Measurements from ENCODE around the gene ERICH6.

Gene ERICH6

GRCh38 chr3:150703756-150704344 is at the start of gene ERICH6:
ERICH6 (minus strand) TSS chr3:150703920; CDS start chr3:150703898, 22 bp downstream.
- peak; percentile 79 to 80 for DNase-seq (ENCODE audit: low read depth in 2 of 2)

GRCh38 chr3:150751781-150752263 is 48.1 kb upstream of the ERICH6 start:
- no peak for DNase-seq (ENCODE audit: low read depth in 2 of 2)

- DNase-seq (ENCODE audit: low read depth in 2 of 2): no peak
Measured at GRCh38 chr3:150749255-150749654, 45.5 kb upstream of the ERICH6 start.

- DNase-seq (ENCODE audit: low read depth in 2 of 2): no peak
Measured at GRCh38 chr3:150748684-150749047, 44.9 kb upstream of the ERICH6 start.

GRCh38 chr3:150747886-150748683 is 44.4 kb upstream of the ERICH6 start:
- DNase-seq (ENCODE audit: low read depth in 2 of 2): no peak

- no peak for DNase-seq (ENCODE audit: low read depth in 2 of 2)
Measured at GRCh38 chr3:150746791-150747590, 43.3 kb upstream of the ERICH6 start.

- DNase-seq (ENCODE audit: low read depth in 2 of 2): no peak
Measured at GRCh38 chr3:150745832-150746231, 42.1 kb upstream of the ERICH6 start.

GRCh38 chr3:150744919-150745211 is 41.1 kb upstream of the ERICH6 start:
- no peak for DNase-seq (ENCODE audit: low read depth in 2 of 2)

GRCh38 chr3:150744041-150744918 is 40.6 kb upstream of the ERICH6 start:
- no peak for DNase-seq (ENCODE audit: low read depth in 2 of 2)

- DNase-seq (ENCODE audit: low read depth in 2 of 2): no peak
Measured at GRCh38 chr3:150743508-150743907, 39.8 kb upstream of the ERICH6 start.

- no peak for DNase-seq (ENCODE audit: low read depth in 2 of 2)
Measured at GRCh38 chr3:150742679-150743078, 39.0 kb upstream of the ERICH6 start.

GRCh38 chr3:150742141-150742523 is 38.4 kb upstream of the ERICH6 start:
- DNase-seq (ENCODE audit: low read depth in 2 of 2): no peak

- DNase-seq (ENCODE audit: low read depth in 2 of 2): no peak
Measured at GRCh38 chr3:150741497-150742140, 37.9 kb upstream of the ERICH6 start.

GRCh38 chr3:150740733-150741496 is 37.2 kb upstream of the ERICH6 start:
- DNase-seq (ENCODE audit: low read depth in 2 of 2): peak in 1 of 2 donors; percentile 32

GRCh38 chr3:150739877-150740645 is 36.3 kb upstream of the ERICH6 start:
- DNase-seq (ENCODE audit: low read depth in 2 of 2): no peak

- DNase-seq (ENCODE audit: low read depth in 2 of 2): no peak
Measured at GRCh38 chr3:150739200-150739863, 35.6 kb upstream of the ERICH6 start.

- DNase-seq (ENCODE audit: low read depth in 2 of 2): no peak
Measured at GRCh38 chr3:150738688-150739087, 35.0 kb upstream of the ERICH6 start.

- peak in 1 of 2 donors; percentile 40 for DNase-seq (ENCODE audit: low read depth in 2 of 2)
Measured at GRCh38 chr3:150737874-150738679, 34.4 kb upstream of the ERICH6 start.
